WTC11 (cell line): ENCODE measurements around the gene CACNA1C. TPM values are rescaled to one million over a fixed set of nuclear protein-coding genes. Genes with fewer than 3 reads are reported as not detected.

ENCODE experiments used
- ATAC-seq: fragments of 200-7000 bp; cut with Tn5 transposase; 2 replicates; pipeline ENCODE4 v1.10.0; 2021; ENCODE audit warnings: mild to moderate bottlenecking, moderate library complexity
- CTCF ChIA-PET: fragments of 300-600 bp; sonication (Branson Sonifier 250); formaldehyde crosslinking; loops from one replicate; lab custom pipeline; 2021; ENCODE audit warnings: antibody characterized with exemption; lab: Charles Lee
- POLR2A ChIA-PET: fragments of 350-600 bp; sonication (Branson Sonifier 250); formaldehyde crosslinking; loops from one replicate; lab custom pipeline; 2021; ENCODE audit warnings: antibody characterized with exemption; lab: Charles Lee
- DNase-seq: peaks from one replicate; pipeline ENCODE4 v3.0.0; 2021; ENCODE audit warnings: low spot score
- H3K27ac Mint-ChIP-seq: 2 replicates; pipeline ENCODE4 v1.8.0; 2021; ENCODE audit warnings: mixed read lengths
- H3K27me3 Mint-ChIP-seq: 2 replicates; pipeline ENCODE4 v1.8.0; 2021; ENCODE audit warnings: low read depth, mild to moderate bottlenecking, moderate library complexity, mixed read lengths
- H3K36me3 Mint-ChIP-seq: 2 replicates; pipeline ENCODE4 v1.8.0; 2021; ENCODE audit warnings: mixed read lengths
- H3K4me1 Mint-ChIP-seq: 2 replicates; pipeline ENCODE4 v1.8.0; 2022; ENCODE audit warnings: mixed read lengths
- H3K4me3 Mint-ChIP-seq: 2 replicates; pipeline ENCODE4 v1.8.0; 2021; ENCODE audit warnings: mild to moderate bottlenecking, moderate library complexity, mixed read lengths
- H3K9me3 Mint-ChIP-seq: 2 replicates; pipeline ENCODE4 v1.8.0; 2021; ENCODE audit warnings: mixed read lengths
- ATF1 ChIP-seq: sonication (generic); formaldehyde crosslinking; IDR thresholded peaks from 2 replicates; pipeline ENCODE4 v1.8.1; 2023; ENCODE audit warnings: mild to moderate bottlenecking, moderate library complexity, missing genetic modification reagents
- CREM ChIP-seq: sonication (generic); formaldehyde crosslinking; IDR thresholded peaks from 2 replicates; pipeline ENCODE4 v1.8.1; 2022; ENCODE audit warnings: mild to moderate bottlenecking, missing genetic modification reagents, moderate library complexity
- GTF2I ChIP-seq: fragments of 250-450 bp; sonication (Bioruptor Pico); conservative IDR thresholded peaks from 2 replicates; pipeline ENCODE4 v1.4.0; 2021; ENCODE audit warnings: mild to moderate bottlenecking
- IRF2 ChIP-seq: sonication (generic); formaldehyde crosslinking; IDR thresholded peaks from 2 replicates; pipeline ENCODE4 v1.8.0; 2022; ENCODE audit warnings: low read depth, missing genetic modification reagents, borderline replicate concordance
- JUN ChIP-seq: sonication (generic); formaldehyde crosslinking; IDR thresholded peaks from 2 replicates; pipeline ENCODE4 v1.8.0; 2023; ENCODE audit warnings: mild to moderate bottlenecking, missing genetic modification reagents
- KAT7 ChIP-seq: sonication (generic); formaldehyde crosslinking; IDR thresholded peaks from 2 replicates; pipeline ENCODE4 v1.8.1; 2023; ENCODE audit warnings: missing genetic modification reagents, mild to moderate bottlenecking, borderline replicate concordance
- MXD4 ChIP-seq: fragments of 250-450 bp; sonication (Bioruptor Pico); IDR thresholded peaks from 2 replicates; pipeline ENCODE4 v1.8.0; 2021; ENCODE audit warnings: mild to moderate bottlenecking, moderate library complexity, borderline replicate concordance
- NFYB ChIP-seq: sonication (generic); formaldehyde crosslinking; conservative IDR thresholded peaks from 2 replicates; pipeline ENCODE4 v1.8.0; 2022; ENCODE audit warnings: low read depth, missing genetic modification reagents
- OVOL2 ChIP-seq: fragments of 250-450 bp; sonication (Bioruptor Pico); IDR thresholded peaks from 2 replicates; pipeline ENCODE4 v1.9.0; 2021; ENCODE audit warnings: mild to moderate bottlenecking, borderline replicate concordance
- PRRX2 ChIP-seq: fragments of 250-450 bp; sonication (Bioruptor Pico); IDR thresholded peaks from 2 replicates; pipeline ENCODE4 v1.8.0; 2021; ENCODE audit warnings: mild to moderate bottlenecking
- SMAD3 ChIP-seq: sonication (generic); formaldehyde crosslinking; IDR thresholded peaks from 2 replicates; pipeline ENCODE4 v1.8.0; 2022; ENCODE audit warnings: missing genetic modification reagents, mild to moderate bottlenecking, borderline replicate concordance
- TP53 ChIP-seq: sonication (generic); formaldehyde crosslinking; IDR thresholded peaks from 2 replicates; pipeline ENCODE4 v1.8.1; 2023; ENCODE audit warnings: mild to moderate bottlenecking, missing genetic modification reagents
- ZNF121 ChIP-seq: sonication (generic); formaldehyde crosslinking; IDR thresholded peaks from 2 replicates; pipeline ENCODE4 v1.8.0; 2023; ENCODE audit warnings: missing genetic modification reagents
- ZNF263 ChIP-seq: sonication (generic); formaldehyde crosslinking; IDR thresholded peaks from 2 replicates; pipeline ENCODE4 v1.8.1; 2022; ENCODE audit warnings: low read depth, mild to moderate bottlenecking, moderate library complexity, missing genetic modification reagents
- ZNF396 ChIP-seq: fragments of 250-450 bp; sonication (Bioruptor Pico); IDR thresholded peaks from 2 replicates; pipeline ENCODE4 v1.8.0; 2021; ENCODE audit warnings: mild to moderate bottlenecking, moderate library complexity, borderline replicate concordance
- total RNA-seq: library from RNA; stranded (reverse); gene quantifications from 3 replicates; pipeline ENCODE4 v1.2.3, GENCODE V29; 2021
- TF ChIP-seq, protein P1 (sequence below): fragments of 250-450 bp; sonication (Bioruptor Pico); IDR thresholded peaks from 2 replicates; pipeline ENCODE4 v1.9.0; 2021; ENCODE audit warnings: mild to moderate bottlenecking
- TF ChIP-seq, protein P2 (sequence below): sonication (generic); formaldehyde crosslinking; IDR thresholded peaks from 2 replicates; pipeline ENCODE4 v1.8.0; 2023; ENCODE audit warnings: mild to moderate bottlenecking, missing genetic modification reagents
- TF ChIP-seq, protein P3 (sequence below): sonication (generic); formaldehyde crosslinking; IDR thresholded peaks from 2 replicates; pipeline ENCODE4 v1.8.1; 2023; ENCODE audit warnings: mild to moderate bottlenecking, missing genetic modification reagents, moderate library complexity
- TF ChIP-seq, protein P4 (sequence below): fragments of 250-450 bp; sonication (Bioruptor Pico); IDR thresholded peaks from 2 replicates; pipeline ENCODE4 v1.9.0; 2021; ENCODE audit warnings: mild to moderate bottlenecking, borderline replicate concordance
- TF ChIP-seq, protein P5 (sequence below): sonication (generic); formaldehyde crosslinking; IDR thresholded peaks from 2 replicates; pipeline ENCODE4 v1.8.1; 2023; ENCODE audit warnings: mild to moderate bottlenecking, missing genetic modification reagents, moderate library complexity
- TF ChIP-seq, protein P6 (sequence below): sonication (generic); formaldehyde crosslinking; conservative IDR thresholded peaks from 2 replicates; pipeline ENCODE4 v1.8.1; 2022; ENCODE audit warnings: mild to moderate bottlenecking, missing genetic modification reagents

CACNA1C gene
- total RNA-seq, 1 experiment from 2014 or later, result 1.7 TPM

DNA sequence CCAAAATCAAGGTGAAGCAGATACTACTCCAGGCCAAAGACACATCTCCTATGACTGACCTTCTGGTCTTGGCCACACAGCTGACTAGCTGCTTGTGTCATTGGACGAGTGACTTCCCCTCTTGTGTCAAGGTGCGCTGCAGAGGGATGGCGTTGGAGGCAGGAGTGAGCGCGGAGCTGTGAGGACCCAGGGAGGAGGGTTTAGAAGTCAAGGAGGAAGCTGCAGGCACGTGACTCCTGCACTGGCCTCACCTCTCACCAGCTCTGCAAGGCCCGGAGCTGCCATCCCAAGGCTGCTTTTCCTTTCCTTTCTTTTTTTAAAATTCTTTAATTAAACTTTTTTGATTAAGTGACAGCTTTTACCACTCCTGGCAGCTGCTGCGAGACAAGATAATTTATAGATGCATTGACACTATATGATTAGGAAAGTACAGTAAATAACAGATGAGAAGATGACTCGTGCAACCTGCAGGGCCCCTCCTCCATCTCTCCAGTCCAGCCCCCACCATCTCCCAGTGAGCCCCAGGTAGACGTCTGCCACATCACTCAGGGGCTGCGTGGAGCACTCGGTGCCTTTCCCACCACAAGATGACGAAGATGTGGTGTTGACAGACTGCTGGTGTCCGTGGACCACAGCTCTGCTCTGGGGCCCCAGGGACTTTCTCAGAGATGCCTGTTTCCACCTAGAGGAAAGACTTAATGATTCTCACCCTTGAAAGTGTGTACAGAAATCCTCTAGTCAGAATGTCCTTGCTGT is 350.6 kb downstream of the CACNA1C start:
- Mint-ChIP-seq H3K9me3 (no peaks in the 10 kb centered on the region), H3K27me3 (no peaks in the 10 kb centered on the region), H3K4me3 (no peak overlapping the region), H3K4me1 (no peaks in the 10 kb centered on the region), H3K27ac (0 out of 2 replicates have a peak overlapping the region, but pooled peaks have one; percentile 28), H3K36me3 (no peaks in the 10 kb centered on the region)
- CTCF ChIA-PET, result interaction anchor here (1.4 to 3.3 kb wide), 3 partner anchors 8 to 43 kb away, joined by 3 to 17 read pairs (median 5); no protein-coding TSS in a partner anchor
- POLR2A ChIA-PET, result no interaction called here
- TF ChIP-seq ZNF263 (CRISPR knock-in tag), result no peak
- TF ChIP-seq IRF2 (CRISPR knock-in tag), result no peak
- no peak for TF ChIP-seq OVOL2 (CRISPR knock-in tag)
- TF ChIP-seq, protein P1, sequence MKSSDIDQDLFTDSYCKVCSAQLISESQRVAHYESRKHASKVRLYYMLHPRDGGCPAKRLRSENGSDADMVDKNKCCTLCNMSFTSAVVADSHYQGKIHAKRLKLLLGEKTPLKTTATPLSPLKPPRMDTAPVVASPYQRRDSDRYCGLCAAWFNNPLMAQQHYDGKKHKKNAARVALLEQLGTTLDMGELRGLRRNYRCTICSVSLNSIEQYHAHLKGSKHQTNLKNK, result no peak
- TF ChIP-seq PRRX2 (CRISPR knock-in tag), result no peak
- TF ChIP-seq ZNF121 (CRISPR knock-in tag), result 0 out of 2 replicates have a peak, but pooled peaks have one; percentile 19
- DNase-seq, result no peak
- ATAC-seq, result peak; percentile 32; the same call in 1 of the 2 replicates

DNA sequence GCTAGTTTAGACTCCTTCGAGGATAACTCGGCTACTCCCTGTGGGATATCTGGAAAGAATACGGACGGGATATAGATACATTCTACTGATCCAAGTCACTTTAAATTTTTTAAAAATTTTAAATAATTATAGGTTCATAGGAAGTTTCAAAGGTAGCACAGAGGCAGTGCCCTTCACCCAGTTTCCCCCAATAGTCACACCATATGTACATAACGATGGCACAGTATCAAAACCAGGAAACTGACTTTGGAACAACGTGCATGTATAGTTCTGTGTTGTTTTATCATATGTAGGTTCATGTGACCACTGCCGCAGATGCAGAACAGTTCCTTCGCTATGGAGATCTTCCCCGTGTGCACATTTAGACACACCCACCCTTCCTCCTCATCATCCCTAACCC is 352.3 kb downstream of the CACNA1C start:
- Mint-ChIP-seq H3K4me3 (no peak overlapping the region), H3K27me3 (no peaks in the 10 kb centered on the region), H3K4me1 (no peaks in the 10 kb centered on the region), H3K9me3 (no peaks in the 10 kb centered on the region), H3K36me3 (no peaks in the 10 kb centered on the region), H3K27ac (no peak overlapping the region)
- no peak for ATAC-seq
- ChIA-PET CTCF (interaction anchor here (3.3 kb wide), 1 partner anchor 10 kb away, joined by 17 read pairs; no protein-coding TSS in a partner anchor), POLR2A (no interaction called here)
- no peak for TF ChIP-seq CREM (CRISPR knock-in tag)
- DNase-seq, result no peak

DNA sequence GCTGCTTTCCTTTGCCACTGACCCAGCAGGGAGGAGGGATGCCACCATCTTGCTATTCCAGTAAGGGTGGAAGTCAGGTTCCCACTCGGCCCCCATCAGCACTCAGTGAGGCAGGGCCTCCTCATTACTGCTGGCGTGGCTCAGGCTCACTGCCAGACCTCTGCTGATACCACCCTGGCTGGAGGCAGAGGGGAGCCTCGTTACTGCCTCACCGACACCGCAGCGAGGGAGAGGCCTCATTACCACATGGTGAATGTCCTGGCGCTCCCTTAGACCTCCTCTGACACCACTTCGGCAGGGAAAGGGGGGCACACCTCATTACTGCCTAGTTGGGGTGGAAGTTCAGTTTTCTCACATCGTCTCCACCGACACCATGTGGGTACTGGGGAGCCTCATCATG is 354.1 kb downstream of the CACNA1C start:
- no peak overlapping the region for H3K4me3 Mint-ChIP-seq
- no peak overlapping the region for H3K27ac Mint-ChIP-seq
- DNase-seq (no peak), ATAC-seq (no peak)
- CTCF ChIA-PET, result no interaction called here
- H3K27me3 Mint-ChIP-seq, result no peaks in the 10 kb centered on the region
- H3K4me1 Mint-ChIP-seq, result peaks cover 9% of the 10 kb centered on the region
- TF ChIP-seq, protein P2, sequence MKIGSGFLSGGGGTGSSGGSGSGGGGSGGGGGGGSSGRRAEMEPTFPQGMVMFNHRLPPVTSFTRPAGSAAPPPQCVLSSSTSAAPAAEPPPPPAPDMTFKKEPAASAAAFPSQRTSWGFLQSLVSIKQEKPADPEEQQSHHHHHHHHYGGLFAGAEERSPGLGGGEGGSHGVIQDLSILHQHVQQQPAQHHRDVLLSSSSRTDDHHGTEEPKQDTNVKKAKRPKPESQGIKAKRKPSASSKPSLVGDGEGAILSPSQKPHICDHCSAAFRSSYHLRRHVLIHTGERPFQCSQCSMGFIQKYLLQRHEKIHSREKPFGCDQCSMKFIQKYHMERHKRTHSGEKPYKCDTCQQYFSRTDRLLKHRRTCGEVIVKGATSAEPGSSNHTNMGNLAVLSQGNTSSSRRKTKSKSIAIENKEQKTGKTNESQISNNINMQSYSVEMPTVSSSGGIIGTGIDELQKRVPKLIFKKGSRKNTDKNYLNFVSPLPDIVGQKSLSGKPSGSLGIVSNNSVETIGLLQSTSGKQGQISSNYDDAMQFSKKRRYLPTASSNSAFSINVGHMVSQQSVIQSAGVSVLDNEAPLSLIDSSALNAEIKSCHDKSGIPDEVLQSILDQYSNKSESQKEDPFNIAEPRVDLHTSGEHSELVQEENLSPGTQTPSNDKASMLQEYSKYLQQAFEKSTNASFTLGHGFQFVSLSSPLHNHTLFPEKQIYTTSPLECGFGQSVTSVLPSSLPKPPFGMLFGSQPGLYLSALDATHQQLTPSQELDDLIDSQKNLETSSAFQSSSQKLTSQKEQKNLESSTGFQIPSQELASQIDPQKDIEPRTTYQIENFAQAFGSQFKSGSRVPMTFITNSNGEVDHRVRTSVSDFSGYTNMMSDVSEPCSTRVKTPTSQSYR, result no peak
- no peak for TF ChIP-seq JUN
- TF ChIP-seq KAT7 (CRISPR knock-in tag), result no peak
- no peak for TF ChIP-seq MXD4 (CRISPR knock-in tag)
- TF ChIP-seq GTF2I (CRISPR knock-in tag), result no peak
- TF ChIP-seq TP53, result no peak
- TF ChIP-seq, protein P3, sequence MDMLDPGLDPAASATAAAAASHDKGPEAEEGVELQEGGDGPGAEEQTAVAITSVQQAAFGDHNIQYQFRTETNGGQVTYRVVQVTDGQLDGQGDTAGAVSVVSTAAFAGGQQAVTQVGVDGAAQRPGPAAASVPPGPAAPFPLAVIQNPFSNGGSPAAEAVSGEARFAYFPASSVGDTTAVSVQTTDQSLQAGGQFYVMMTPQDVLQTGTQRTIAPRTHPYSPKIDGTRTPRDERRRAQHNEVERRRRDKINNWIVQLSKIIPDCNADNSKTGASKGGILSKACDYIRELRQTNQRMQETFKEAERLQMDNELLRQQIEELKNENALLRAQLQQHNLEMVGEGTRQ (CRISPR knock-in tag), result no peak
- no peak for TF ChIP-seq IRF2 (CRISPR knock-in tag)
- TF ChIP-seq SMAD3, result no peak
- TF ChIP-seq, protein P4, sequence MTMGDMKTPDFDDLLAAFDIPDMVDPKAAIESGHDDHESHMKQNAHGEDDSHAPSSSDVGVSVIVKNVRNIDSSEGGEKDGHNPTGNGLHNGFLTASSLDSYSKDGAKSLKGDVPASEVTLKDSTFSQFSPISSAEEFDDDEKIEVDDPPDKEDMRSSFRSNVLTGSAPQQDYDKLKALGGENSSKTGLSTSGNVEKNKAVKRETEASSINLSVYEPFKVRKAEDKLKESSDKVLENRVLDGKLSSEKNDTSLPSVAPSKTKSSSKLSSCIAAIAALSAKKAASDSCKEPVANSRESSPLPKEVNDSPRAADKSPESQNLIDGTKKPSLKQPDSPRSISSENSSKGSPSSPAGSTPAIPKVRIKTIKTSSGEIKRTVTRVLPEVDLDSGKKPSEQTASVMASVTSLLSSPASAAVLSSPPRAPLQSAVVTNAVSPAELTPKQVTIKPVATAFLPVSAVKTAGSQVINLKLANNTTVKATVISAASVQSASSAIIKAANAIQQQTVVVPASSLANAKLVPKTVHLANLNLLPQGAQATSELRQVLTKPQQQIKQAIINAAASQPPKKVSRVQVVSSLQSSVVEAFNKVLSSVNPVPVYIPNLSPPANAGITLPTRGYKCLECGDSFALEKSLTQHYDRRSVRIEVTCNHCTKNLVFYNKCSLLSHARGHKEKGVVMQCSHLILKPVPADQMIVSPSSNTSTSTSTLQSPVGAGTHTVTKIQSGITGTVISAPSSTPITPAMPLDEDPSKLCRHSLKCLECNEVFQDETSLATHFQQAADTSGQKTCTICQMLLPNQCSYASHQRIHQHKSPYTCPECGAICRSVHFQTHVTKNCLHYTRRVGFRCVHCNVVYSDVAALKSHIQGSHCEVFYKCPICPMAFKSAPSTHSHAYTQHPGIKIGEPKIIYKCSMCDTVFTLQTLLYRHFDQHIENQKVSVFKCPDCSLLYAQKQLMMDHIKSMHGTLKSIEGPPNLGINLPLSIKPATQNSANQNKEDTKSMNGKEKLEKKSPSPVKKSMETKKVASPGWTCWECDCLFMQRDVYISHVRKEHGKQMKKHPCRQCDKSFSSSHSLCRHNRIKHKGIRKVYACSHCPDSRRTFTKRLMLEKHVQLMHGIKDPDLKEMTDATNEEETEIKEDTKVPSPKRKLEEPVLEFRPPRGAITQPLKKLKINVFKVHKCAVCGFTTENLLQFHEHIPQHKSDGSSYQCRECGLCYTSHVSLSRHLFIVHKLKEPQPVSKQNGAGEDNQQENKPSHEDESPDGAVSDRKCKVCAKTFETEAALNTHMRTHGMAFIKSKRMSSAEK, result no peak
- TF ChIP-seq, protein P5, sequence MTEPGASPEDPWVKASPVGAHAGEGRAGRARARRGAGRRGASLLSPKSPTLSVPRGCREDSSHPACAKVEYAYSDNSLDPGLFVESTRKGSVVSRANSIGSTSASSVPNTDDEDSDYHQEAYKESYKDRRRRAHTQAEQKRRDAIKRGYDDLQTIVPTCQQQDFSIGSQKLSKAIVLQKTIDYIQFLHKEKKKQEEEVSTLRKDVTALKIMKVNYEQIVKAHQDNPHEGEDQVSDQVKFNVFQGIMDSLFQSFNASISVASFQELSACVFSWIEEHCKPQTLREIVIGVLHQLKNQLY, result no peak
- TF ChIP-seq, protein P6, sequence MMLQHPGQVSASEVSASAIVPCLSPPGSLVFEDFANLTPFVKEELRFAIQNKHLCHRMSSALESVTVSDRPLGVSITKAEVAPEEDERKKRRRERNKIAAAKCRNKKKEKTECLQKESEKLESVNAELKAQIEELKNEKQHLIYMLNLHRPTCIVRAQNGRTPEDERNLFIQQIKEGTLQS (CRISPR knock-in tag), result no peak
- TF ChIP-seq NFYB (CRISPR knock-in tag), result no peak
- no peak for TF ChIP-seq ATF1 (CRISPR knock-in tag)
- no peak for TF ChIP-seq ZNF396 (CRISPR knock-in tag)
- no peaks in the 10 kb centered on the region for H3K36me3 Mint-ChIP-seq
- H3K9me3 Mint-ChIP-seq, result no peaks in the 10 kb centered on the region
- POLR2A ChIA-PET, result no interaction called here
